Left colon (tissue), 2 donors: ENCODE results near the gene POLE. TPM values are rescaled to one million over a fixed set of nuclear protein-coding genes. Genes with fewer than 3 reads are reported as not detected.
"Not testable (repeated sequence)": the region's sequence is repeated elsewhere in the genome, so short reads cannot be mapped to it uniquely, and the experiment has no call there.

Experiments
- ATAC-seq: fragments of 200-7000 bp; cut with Tn5 transposase; one replicate; pipeline ENCODE4 v1.9.1; 2020; ENCODE audit warnings: mild to moderate bottlenecking, moderate library complexity
- DNase-seq, 2 donors: peaks; one replicate each; pipeline ENCODE4 v3.0.0-alpha.2; 2020
- intact Hi-C, 2 donors: fragments of 100-400 bp; cut with DNase I in 1 of 2; cut with micrococcal nuclease in 1 of 2; formaldehyde crosslinking; loops; one replicate each; pipeline versions ENCODE4 v1.11.2 to v1.14.0; 2022; cut with DNase I, micrococcal nuclease
- total RNA-seq, 2 donors: library from RNA; stranded (reverse); fragmentation: NEBNext Ultra II Directional; extraction: Animal tissue kit (Norgen Biotek cat#: 25700); gene quantifications; one replicate each; pipeline ENCODE4 v1.2.1, GENCODE V29; 2021
- donor health status: DM: no; HTN: no; CAD: no.
- donor health status: DM: yes; HTN: yes; CAD: no.

The POLE gene
- total RNA-seq, 2 donors from 2014 or later = 38.3 to 57.6 TPM

DNA sequence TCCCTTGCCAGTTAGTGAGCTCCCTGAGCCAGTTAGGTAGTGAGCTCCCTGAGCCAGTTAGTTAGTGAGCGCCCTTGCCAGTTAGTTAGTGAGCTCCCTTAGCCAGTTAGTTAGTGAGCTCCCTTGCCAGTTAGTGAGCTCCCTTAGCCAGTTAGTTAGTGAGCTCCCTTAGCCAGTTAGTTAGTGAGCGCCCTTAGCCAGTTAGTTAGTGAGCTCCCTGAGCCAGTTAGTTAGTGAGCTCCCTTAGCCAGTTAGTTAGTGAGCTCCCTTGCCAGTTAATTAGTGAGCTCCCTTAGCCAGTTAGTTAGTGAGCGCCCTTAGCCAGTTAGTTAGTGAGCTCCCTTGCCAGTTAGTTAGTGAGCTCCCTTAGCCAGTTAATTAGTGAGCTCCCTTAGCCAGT, 4.9 kb upstream of the POLE start:
- ATAC-seq, intact Hi-C loops, DNase-seq: not testable (repeated sequence)

DNA sequence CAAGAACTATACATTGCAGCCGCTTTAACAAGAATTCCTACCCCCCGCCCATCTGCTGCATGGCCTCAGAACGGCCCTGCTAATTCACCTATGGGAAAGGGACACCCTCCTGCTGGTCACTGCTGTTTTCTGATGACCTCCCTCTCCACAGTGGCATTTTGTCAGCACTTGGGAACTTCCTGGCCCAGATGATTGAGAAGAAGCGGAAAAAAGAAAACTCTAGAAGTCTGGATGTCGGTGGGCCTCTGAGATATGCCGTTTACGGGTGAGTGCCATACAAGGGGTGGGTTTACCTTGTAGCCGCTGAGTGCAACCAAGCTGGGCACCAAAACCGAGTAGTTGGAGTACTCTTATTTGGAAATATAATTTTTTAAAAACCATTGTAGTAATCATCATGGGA, 3.0 kb upstream of the POLE start:
- ATAC-seq (no peak), DNase-seq (no peak)
- intact Hi-C loops = no loop called here

DNA sequence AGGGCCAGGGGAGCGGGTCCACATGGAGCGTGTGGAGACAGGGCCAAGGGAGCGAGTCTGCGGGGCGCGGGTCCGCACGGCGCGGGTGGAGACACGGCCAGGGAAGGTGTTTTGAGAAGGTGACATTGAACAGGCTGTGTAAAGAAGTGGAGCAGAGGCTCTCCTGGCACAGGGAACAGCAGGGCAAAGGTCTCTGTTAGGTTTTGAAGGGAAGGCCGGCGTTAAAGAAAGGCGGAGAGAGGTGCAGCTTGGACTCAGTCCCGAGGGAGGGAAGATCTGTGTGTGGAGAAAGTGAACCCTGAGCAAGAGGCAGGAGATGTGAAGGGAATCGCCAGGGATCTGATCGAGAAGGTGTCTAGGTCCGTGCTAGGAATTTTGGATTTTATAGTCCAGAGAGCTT, 2.1 kb upstream of the POLE start:
- peak; percentile 76 for ATAC-seq

DNA sequence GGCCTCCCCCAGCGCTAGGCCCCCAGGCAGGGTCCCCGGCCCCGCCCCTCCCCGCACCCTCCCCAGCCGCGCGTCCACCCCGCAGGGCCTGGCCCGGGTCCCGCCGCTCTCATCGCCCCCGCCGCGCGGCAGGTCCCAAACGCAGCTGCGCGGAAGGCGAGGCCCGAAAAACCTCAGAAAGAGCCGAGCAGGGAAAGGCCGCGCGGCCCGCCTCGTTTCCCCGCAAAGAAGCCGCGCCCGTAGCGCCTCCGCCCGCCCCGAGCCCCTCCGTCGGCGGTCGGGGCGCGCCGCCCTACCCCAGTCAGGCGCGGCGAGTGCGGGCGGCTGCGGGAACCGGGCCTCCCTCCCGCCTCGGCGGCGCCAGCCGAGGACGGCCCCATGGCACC, 324 bp downstream of the POLE start:
- no peak for ATAC-seq
- intact Hi-C loops = no loop called here
- no peak for DNase-seq

More for the DNA sequence above, 2.1 kb upstream of the POLE start:
- intact Hi-C loops = no loop called here
- DNase-seq = peak; percentile 63 to 71

DNA sequence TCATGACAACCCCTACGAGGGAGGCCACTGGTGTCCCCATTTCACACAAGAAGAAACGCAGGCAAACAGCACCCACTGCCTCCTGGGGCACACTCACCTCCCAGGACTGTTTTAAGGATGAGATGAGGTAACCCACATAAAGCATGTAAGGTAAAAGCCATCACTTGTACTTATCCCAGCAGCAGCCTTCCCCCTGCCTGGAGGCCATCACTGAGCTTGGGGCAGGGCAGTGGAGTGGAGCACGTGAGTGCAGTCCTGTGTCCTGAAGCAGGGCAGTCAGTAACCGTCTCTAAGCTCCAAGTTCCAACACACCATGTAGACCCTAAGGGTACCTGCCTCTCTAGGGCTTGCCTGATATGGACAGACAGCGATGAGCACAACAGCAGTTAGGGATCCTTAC, 1.7 kb downstream of the POLE start:
- intact Hi-C loops = no loop called here
- no peak for ATAC-seq

DNA sequence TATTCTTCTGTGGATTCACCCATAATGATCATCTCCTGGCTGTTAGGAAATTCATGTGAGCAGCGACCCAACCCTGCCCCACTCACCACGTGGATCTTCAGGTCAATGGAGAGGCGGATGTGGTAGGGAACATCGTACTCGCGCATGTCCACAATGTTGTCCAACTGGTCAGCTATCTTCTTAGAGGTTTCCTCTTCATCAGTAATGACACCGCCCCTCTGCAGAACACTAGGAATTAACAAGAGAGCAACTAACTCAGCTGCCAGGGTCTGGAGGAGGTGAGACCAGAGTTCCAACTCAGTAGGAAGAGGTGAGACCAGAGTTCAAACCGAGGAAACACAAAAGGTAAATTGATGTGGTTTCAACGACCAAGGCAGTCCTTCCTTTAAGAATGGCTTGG, 9.7 kb downstream of the POLE start:
- DNase-seq = no peak
- intact Hi-C loops = no loop called here
- ATAC-seq = no peak

More for the DNA sequence above, 1.7 kb downstream of the POLE start:
- DNase-seq = no peak

DNA sequence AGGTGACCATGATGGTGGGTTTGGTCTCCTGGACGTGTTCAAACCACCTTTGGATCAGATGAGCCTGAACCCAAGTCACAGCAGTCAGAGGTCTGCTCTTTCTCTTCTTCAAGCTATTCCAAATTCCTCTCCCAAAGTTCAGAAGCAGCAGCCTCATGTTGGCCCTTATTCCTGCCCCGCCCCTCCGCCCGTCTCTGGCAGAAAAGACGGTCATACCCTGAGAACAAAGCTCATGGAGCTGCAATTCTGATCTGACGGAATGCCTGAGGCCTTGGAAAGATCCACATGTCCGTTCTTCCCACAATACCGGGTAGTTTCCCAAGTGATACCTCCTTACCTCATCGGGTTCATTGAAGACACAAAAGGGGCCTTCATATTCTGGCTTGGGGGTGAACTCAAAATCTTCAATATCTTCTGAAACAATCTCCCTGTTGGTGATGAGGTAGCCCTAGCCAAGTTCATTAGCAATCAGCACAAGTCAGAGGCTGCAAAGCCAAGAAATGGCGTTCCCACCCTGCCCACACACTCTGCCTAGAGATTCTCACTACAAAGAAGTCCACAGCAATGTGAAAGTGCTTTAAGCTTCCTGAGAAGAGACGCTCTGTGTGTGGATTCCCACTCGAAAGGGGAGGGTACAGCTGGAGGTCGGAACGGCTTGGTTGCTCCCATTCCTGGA, 11.2 kb downstream of the POLE start:
- intact Hi-C loops = no loop called here
- ATAC-seq (peak; percentile 96), DNase-seq (peak in 1 of 2 donors; percentile 78)

DNA sequence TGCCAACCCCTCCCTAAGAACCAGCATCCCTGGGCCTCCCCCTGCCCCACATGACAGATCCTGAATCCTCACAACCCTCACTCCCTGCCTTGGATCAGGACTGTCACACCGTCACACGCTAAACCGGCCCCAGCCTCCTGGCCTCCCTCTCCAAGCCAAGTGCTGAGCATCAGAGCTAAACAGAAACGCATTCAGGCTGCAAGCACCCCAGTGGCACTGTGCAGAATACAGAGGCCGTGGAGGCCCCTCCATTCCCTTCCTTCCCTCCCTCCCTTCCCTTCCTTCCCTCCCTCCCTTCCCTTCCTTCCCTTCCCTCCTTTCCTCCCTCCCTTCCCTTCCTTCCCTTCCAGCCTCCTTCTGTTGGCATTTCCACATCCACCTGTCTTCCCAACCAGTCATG, 12.6 kb downstream of the POLE start:
- intact Hi-C loops = no loop called here
- ATAC-seq = no peak

DNA sequence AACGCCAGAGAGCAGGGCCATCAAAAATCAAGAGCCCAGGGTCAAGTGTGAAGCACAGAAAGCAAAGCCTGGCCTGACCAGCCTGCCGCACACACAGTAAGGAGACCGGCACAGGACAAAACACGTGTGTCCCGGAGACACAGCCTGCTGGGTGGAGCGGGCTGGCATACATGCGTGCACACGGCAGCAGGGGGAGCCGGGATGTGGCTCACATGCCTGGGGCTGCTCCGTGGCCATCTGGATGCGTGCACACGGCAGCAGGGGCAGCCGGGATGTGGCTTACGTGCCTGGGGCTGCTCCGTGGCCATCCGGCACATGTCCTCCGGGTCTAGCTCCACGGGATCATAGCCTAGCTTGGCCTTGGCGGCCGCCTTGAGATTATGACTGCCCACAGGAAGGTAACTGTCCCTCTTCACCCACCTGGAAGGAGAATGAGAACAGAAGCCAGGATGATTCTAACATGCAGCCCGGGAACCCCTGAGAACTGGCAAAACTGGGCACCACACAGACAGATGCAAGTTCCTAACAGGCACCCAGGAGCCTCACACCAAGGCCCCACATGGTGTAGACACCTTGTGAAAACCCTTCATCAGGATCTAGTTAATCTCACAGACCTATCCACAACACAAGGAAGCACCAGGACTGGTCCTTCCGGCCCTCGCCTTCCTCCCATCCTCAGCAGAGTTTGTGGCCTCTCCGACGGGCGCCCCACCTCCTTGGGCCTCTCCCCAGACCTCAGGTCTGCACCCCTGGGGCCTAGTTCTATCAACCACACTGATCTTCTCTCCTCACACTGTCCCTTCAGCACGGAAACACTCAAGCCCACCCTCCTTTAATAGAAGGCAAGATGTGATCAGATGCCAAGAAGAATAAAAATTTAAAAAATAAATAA, 13.6 kb downstream of the POLE start:
- intact Hi-C loops = no loop called here
- ATAC-seq (no peak), DNase-seq (no peak)

More for the DNA sequence above, 12.6 kb downstream of the POLE start:
- DNase-seq = no peak

DNA sequence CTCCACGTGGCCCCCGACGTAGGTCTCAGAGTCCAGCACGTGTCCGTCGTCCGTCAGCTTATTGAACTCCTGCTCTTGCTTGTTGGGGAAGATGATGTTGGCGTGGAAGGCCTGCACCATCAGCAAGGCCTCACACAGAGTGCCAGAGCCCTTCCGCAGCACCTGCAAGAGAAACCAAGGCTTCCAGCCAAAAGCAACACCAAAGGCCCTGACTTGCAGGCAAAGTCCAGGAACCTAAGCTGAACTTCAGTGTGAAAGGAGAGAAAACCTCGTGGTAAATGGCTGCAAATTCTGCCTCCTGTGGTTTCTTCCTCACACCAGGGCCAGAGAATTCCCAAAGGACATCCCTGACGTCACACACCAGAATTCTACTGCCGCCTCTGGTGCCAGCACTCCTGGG, 14.5 kb downstream of the POLE start:
- no peak for DNase-seq
- no peak for ATAC-seq
- intact Hi-C loops = no loop called here

DNA sequence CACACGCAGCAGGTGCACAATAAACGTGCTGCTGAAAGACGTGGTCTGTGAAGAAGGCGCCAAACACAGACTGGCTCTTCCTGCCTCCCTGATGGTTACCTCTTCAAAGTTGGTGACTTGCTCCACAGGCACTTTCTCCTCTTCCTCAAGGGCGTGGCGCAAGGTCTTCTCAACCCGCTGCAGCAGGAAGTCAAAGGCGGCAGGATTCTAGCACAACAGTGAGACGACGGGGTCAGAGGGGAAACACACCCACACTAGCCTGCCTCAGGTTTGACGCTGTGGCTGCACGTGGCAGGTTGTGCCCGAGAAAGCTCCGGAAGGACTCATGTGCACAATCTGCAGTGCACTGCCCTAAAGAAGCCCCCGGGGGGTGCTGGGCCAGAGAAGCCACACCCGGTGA, 15.0 kb downstream of the POLE start:
- no peak for ATAC-seq
- intact Hi-C loops = no loop called here
- DNase-seq = no peak

DNA sequence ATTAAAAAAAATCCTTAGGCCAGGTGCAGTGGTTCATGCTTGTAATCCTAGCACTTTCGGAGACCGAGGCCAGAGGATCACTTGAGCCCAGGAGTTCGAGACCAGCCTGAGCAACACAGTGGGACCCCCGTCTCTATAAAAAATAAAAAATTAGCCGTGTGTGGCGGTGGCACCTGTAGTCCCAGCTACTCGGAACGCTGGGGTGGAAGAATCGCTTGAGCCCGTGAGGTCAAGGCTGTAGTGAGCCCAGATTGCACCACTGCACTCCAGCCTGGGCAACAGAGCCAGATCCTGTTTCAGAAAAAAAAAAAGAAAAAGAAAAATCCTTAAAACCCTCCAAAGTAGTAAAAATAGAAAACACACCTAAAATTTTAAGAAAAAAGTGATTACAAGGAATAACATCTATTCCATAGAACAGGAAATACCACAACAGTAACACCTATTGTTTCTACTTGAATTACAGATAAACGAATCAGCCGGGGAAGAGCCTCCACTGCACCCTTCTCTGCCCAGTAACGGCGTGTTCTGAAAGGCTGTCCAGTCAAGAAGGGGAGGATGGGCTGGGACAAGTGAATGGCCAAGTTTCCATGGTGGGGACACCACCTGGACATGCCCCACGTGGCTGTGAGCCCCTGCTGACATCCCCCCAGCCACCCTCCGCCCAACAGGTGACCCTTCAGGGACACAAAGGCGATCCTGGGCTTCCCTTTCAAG, 17.8 kb downstream of the POLE start:
- intact Hi-C loops = no loop called here
- no peak for ATAC-seq
- DNase-seq = no peak

DNA sequence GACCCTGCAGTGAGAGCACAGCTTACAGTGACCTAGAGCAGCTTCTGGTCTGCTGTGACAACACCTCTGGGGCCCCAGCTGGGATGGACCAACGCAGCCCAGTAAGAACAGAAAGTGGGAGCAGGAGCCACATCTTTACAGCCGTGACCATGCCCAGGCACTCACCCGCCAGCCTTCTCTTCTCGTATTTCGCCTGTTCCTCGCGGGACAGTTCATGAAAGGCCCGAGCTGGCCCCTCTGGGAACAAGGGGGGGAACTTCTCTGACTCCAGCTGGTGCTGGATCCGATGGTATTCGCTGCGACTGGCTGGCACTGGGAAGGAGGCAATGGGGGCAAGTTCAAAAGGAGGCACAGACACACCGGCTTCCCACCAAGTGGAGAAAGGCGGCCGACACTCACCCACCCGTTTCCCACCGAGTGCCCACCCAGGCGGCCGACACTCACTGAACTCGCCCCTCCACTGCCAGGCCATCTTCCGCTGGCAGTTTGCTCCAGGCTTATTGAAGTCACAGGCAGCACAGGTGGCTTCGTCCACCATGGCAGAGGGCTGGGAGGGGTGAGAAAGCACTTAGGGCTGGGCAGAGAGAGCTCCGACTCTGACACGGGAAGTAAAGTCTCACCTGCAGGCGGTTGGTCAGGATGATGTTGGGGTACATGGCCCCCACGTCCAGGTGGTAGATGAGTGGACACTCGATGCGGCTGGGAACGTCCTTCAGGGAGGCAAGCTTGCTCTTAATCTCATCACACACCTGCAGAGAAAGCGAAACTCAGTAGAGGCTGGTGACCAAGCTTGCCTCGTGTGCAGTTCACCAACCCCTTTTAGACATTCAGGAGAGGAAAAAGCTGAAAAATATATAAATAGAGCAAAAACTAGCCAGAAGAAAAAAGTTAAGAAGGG, 18.7 kb downstream of the POLE start:
- no peak for ATAC-seq
- DNase-seq = no peak
- intact Hi-C loops = no loop called here

DNA sequence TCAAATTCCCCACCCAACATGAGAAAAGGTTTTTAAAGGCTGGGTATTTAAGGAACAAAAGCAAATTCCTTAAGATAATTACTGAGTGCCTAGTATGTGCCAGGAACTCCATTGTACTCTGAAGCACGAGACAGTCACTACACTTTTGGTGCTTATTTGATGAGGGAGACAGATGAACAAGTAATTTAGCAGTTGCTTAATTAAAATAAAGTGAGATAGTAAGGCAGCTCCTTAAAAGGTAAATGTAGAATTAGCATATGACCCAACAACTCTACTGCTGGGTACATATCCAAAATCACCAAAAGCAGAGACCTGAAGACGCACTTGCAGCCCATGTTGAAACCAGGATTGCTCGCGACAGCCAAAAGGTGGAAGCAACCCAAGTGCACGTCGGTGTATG, 21.3 kb downstream of the POLE start:
- no peak for DNase-seq
- intact Hi-C loops = no loop called here
- ATAC-seq = no peak

DNA sequence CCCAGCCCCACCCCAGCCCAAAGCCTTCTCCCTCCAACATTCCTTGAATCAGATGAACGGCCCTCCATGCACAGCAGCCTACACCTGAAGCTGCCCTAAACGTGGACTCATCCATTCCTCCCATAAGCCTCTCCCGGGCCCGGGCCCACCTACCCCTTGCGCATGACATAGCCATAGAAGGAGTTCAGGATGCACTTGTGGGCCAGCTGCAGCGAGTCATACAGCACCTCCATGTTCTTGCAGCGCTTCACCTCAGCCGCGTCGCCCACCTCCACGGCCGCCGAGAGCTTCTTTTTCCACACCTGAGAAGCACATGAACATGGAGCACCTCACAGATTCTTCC, 22.0 kb downstream of the POLE start:
- no peak for ATAC-seq
- intact Hi-C loops = no loop called here
- no peak for DNase-seq

DNA sequence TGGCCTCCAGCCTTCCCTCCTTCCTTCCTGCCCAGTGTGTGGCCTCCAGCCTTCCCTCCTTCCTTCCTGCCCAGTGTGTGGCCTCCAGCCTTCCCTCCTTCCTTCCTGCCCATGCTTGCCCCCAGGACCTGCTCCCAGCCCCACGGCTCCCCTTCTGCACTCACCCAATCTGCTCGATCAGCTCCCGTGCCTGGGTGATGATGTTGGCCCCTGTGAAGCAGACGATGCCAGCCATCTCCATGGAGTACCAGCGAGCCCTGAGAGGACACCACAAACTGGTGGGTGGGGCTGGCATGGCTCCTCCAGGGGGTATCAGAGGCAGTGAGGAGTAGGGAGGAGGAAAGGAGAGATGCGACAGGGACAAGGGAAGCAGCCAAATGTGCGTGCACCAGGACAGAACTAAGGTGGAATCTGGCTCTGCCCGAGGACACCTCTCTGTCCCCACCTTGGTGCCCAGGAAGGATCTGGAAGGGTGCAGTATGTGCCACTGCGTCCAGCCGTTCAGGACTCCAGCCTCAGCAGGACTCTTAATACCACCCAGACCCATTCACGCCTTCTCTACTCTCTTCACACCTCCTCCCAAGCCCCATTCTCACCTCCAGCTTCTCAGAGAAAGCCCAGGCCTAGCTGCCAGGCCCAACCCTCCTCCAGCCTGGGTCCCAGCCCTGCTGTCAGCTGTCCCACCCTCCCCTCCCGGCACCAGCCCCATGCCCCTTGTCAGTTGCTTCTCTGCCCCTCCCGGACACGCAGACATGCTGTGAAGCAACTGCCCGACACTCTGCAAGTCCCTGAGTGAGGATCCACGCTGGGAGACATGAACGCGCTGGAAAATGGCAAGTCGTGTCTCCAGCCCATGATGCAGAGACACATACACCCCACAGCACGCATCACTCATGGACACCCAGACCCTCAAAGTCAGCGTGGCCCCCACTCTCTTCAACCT, 22.7 kb downstream of the POLE start:
- DNase-seq (no peak), ATAC-seq (no peak)
- intact Hi-C loops = no loop called here

DNA sequence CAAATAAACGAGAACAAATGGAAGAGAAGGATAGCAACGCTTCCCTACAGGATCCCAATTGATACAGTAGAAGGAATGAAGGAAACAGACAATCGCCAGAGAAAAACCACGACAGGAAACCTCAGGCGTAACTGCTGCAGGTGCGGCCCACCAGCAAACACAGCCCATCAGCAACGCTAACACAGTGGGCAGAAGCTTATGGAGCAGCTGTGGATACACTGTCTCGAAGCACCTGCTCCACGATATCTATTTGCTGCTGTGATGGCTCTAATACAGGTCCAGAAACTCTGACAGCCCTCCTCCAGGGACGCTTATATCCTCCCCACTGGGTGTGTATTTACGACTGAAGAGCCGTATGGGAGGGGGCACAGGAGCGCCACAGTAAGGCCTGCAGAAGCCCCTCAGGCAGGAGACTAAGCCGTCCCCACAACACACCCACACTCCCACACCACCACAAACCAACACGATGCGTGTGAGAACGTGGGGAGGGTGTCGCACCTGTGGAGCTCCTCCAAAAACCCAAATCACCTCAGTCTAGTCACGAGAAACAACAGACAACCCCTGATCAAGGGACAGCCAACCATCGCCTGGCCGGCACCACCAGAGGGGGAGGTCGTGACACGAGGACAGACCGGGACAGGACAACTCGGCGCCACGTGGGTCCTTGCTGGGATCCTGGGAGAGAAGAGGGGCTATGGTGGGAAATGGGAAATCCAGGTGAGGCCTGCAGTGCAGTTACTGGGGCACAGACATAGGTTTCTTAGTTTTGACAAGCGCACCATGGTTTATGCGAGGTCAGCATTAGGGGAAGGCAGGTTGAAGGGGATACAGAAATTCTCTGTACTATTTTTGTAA, 24.0 kb downstream of the POLE start:
- intact Hi-C loops = no loop called here
- no peak for DNase-seq
- ATAC-seq = no peak
